Lung (tissue), 16 donors: Measurements from ENCODE around the gene ZNF827. TPM values are rescaled to one million over a fixed set of nuclear protein-coding genes. Genes with fewer than 3 reads are reported as not detected.

ENCODE experiments used
- ATAC-seq: fragments of 200-7000 bp; cut with Tn5 transposase; one replicate; pipeline ENCODE4 v1.9.1; 2020; ENCODE audit warnings: moderate number of reproducible peaks; ENCODE audit not compliant: insufficient read depth, low FRiP score
- DNase-seq, 3 donors: peaks; one replicate each; pipeline ENCODE4 v3.0.0-alpha.2; 2013 to 2017
- H3K27ac ChIP-seq, 2 donors: one replicate each; pipeline ENCODE4 v1.5.1; 2013; ENCODE audit warnings: mild to moderate bottlenecking in 2 of 2, moderate library complexity in 2 of 2, control low read depth in 1 of 2, inconsistent platforms in 1 of 2, low read depth in 1 of 2, low read length in 1 of 2
- H3K27me3 ChIP-seq, 3 donors: one replicate each; pipeline ENCODE4 v1.5.1; 2013; ENCODE audit warnings: low read length in 2 of 3; ENCODE audit not compliant: control insufficient read depth in 3 of 3, insufficient read depth in 3 of 3
- H3K36me3 ChIP-seq, 4 donors: one replicate each; pipeline ENCODE4 v1.5.1; 2013; ENCODE audit warnings: low read length in 4 of 4, mild to moderate bottlenecking in 1 of 4, moderate library complexity in 1 of 4; ENCODE audit not compliant: control insufficient read depth in 4 of 4, insufficient read depth in 4 of 4
- H3K4me1 ChIP-seq, 5 donors: one replicate each; pipeline ENCODE4 v1.5.1; 2013; ENCODE audit warnings: low read length in 5 of 5, mild to moderate bottlenecking in 2 of 5, moderate library complexity in 1 of 5; ENCODE audit not compliant: control insufficient read depth in 5 of 5, insufficient read depth in 5 of 5
- H3K4me3 ChIP-seq: one replicate; pipeline ENCODE4 v1.5.1; 2013; ENCODE audit warnings: mild to moderate bottlenecking, control low read depth, moderate library complexity
- H3K9ac ChIP-seq, 2 donors: one replicate each; pipeline ENCODE4 v1.5.1; 2013; ENCODE audit warnings: low read length in 2 of 2, control low read depth in 1 of 2; ENCODE audit not compliant: insufficient read depth in 1 of 2
- H3K9me3 ChIP-seq, 4 donors: one replicate each; pipeline ENCODE4 v1.5.1; 2013; ENCODE audit warnings: low read length in 3 of 4, mild to moderate bottlenecking in 1 of 4, moderate library complexity in 1 of 4; ENCODE audit not compliant: control insufficient read depth in 4 of 4, insufficient read depth in 3 of 4
- WGBS, 2 donors: extraction: QIAGEN DNeasy Blood & Tissue Kit; methylation state at CpG; one replicate each; pipeline ENCODE4 v1.1.7; 2013; 5-methylcytosine and 5-hydroxymethylcytosine counted together
- long read RNA-seq, 5 donors: transcript quantifications; one replicate each; lab custom pipeline, GENCODE V29; 2026
- polyA plus RNA-seq, 2 donors: library from polyadenylated mRNA; stranded (reverse); fragments of 200-250 nt; gene quantifications; one replicate each; pipeline ENCODE4 v1.2.1, GENCODE V29; 2013
- total RNA-seq, 2 donors: library from RNA; depleted of rRNA in 1 of 2; stranded (reverse); fragments of >200 nt in 1 of 2; gene quantifications; one replicate each; pipeline ENCODE4 v1.2.1, GENCODE V29; 2014 to 2021
- TF ChIP-seq, protein P1 (sequence below): IDR thresholded peaks from 2 replicates; pipeline ENCODE4 v1.5.1; 2012; ENCODE audit warnings: mild to moderate bottlenecking; ENCODE audit errors: control extremely low read depth, extremely low read depth
- donor health status: control.
- donor health status: control.
- donor health status: Bipolar disorder and iron deficiency.
- donor health status: healthy.
- donor health status: DM: yes; HTN: yes; CAD: no.

ZNF827 gene, protein sequence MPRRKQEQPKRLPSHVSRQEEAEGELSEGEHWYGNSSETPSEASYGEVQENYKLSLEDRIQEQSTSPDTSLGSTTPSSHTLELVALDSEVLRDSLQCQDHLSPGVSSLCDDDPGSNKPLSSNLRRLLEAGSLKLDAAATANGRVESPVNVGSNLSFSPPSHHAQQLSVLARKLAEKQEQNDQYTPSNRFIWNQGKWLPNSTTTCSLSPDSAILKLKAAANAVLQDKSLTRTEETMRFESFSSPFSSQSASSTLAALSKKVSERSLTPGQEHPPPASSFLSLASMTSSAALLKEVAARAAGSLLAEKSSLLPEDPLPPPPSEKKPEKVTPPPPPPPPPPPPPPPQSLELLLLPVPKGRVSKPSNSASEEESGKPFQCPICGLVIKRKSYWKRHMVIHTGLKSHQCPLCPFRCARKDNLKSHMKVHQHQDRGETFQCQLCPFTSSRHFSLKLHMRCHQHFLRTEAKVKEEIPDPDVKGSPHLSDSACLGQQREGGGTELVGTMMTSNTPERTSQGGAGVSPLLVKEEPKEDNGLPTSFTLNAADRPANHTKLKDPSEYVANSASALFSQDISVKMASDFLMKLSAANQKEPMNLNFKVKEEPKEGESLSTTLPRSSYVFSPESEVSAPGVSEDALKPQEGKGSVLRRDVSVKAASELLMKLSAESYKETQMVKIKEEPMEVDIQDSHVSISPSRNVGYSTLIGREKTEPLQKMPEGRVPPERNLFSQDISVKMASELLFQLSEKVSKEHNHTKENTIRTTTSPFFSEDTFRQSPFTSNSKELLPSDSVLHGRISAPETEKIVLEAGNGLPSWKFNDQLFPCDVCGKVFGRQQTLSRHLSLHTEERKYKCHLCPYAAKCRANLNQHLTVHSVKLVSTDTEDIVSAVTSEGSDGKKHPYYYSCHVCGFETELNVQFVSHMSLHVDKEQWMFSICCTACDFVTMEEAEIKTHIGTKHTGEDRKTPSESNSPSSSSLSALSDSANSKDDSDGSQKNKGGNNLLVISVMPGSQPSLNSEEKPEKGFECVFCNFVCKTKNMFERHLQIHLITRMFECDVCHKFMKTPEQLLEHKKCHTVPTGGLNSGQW
- total RNA-seq (10 to 100 TPM; 12.6 to 27.4 TPM), polyA plus RNA-seq (1 to 10 TPM; 2.7 to 3.7 TPM)
- long read RNA-seq, donor 1, partial matches to known transcripts, result 8 of 10 reads
- long read RNA-seq, donor 1, other reads (novel, unspliced or antisense), result 0 of 10 reads
- long read RNA-seq, donor 2, partial matches to known transcripts, result 0 of 2 reads
- long read RNA-seq, donor 2, other reads (novel, unspliced or antisense), result 0 of 2 reads
- long read RNA-seq, donor 3, full-length matches to known transcripts, result 1 of 8 reads
- long read RNA-seq, donor 3, partial matches to known transcripts, result 7 of 8 reads
- long read RNA-seq, donor 3, other reads (novel, unspliced or antisense), result 0 of 8 reads
- long read RNA-seq, donor 4, partial matches to known transcripts, result 0 of 1 reads
- long read RNA-seq, donor 4, other reads (novel, unspliced or antisense), result 0 of 1 reads
- long read RNA-seq, donor 5, partial matches to known transcripts, result 15 of 15 reads
- long read RNA-seq, donor 5, other reads (novel, unspliced or antisense), result 0 of 15 reads

DNA sequence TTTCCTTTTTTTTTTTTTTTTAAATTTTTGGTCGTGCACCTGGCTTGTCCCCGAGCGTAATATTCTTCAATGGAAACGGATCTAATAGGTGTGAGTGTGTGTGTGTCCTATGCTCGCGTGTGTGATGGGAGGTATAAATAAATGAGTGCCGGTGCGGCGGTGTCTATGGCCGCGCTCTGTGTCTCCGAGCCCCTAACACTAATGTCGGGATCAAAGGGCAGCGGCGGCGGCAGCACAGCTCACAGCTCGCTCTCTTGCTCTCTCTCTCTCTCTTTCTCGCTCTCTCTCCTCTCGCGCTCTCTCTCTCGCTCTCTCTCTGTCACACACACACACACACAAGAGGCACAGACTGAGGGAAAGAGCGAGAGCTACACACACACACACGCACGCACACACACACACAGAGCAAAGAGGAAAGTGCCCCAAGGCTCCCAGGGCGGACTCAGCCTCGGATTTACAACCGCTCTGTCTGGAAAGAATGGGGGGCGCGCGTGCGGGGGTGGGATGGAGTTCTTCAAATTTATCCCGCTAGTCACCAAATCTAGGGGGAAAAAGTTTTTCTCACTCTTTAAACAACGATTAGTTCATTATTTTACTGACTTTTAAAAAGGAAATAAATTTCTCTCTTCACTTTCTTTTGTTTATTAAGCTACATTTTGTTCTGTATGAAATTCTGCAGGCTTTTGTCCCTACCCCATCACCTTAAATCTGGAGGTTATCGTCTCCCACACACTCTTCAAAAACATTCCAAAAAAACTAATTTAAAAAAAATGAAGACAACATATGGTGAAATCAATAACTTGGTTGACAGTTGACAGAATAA is at the start of gene ZNF827:
TSS of gene ZNF827 (minus strand) at position 206 of the 823 bp plus-strand sequence. CDS start 416 bp downstream, outside the sequence.
- no peaks in the 10 kb centered on the region for H3K27me3 ChIP-seq
- H3K27ac ChIP-seq, result peak within 1 kb of the TSS; percentile 90 to 95
- H3K9ac ChIP-seq, result peak within 1 kb of the TSS; percentile 50 to 97
- DNase-seq, result peak; percentile 86 to 87 (median 87)
- H3K36me3 ChIP-seq, result no peaks in the 10 kb centered on the region
- peak within 1 kb of the TSS; percentile 83 for H3K4me3 ChIP-seq
- WGBS, 2 donors, result 3% methylated on average over 30 to 34 of the region's 34 CpGs
- peaks cover 0 to 27% (median 6%) of the 10 kb centered on the region in 5 donors for H3K4me1 ChIP-seq
- H3K9me3 ChIP-seq, result no peaks in the 10 kb centered on the region
- TF ChIP-seq, protein P1, sequence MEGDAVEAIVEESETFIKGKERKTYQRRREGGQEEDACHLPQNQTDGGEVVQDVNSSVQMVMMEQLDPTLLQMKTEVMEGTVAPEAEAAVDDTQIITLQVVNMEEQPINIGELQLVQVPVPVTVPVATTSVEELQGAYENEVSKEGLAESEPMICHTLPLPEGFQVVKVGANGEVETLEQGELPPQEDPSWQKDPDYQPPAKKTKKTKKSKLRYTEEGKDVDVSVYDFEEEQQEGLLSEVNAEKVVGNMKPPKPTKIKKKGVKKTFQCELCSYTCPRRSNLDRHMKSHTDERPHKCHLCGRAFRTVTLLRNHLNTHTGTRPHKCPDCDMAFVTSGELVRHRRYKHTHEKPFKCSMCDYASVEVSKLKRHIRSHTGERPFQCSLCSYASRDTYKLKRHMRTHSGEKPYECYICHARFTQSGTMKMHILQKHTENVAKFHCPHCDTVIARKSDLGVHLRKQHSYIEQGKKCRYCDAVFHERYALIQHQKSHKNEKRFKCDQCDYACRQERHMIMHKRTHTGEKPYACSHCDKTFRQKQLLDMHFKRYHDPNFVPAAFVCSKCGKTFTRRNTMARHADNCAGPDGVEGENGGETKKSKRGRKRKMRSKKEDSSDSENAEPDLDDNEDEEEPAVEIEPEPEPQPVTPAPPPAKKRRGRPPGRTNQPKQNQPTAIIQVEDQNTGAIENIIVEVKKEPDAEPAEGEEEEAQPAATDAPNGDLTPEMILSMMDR, result no peak
- peak; percentile 20 for ATAC-seq

DNA sequence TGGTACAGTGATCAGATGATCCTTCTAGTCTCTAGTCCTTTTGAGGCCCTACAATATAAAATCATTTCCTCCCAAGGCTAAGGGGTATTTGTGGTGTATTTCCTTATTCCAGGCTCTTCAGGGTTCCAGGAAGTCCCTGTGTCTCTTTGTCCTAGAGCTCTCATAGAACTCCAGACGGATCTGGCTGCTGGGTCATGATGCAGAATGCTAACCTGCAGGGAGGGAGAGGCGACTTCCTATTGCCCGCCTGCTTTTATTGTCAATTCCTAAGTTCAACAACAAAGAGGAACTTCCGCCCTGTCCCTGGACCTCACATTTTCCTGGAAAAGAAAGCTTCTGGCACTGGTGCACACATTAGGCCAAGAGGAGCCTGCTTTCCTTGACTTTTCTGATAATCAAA is 45.9 kb upstream of the ZNF827 start:
- Histone ChIP-seq H3K27me3 (no peaks in the 10 kb centered on the region), H3K36me3 (no peaks in the 10 kb centered on the region), H3K4me1 (peaks cover 0 to under 1% (median 0%) of the 10 kb centered on the region in 5 donors), H3K9ac (no peak overlapping the region), H3K4me3 (no peak overlapping the region), H3K27ac (no peak overlapping the region), H3K9me3 (no peaks in the 10 kb centered on the region)
- DNase-seq (peak in 1 of 3 donors; percentile 1), ATAC-seq (no peak)
- 70 to 76% methylated on average over 4 of the region's 4 CpGs for WGBS, 2 donors
- TF ChIP-seq, protein P1, result no peak

DNA sequence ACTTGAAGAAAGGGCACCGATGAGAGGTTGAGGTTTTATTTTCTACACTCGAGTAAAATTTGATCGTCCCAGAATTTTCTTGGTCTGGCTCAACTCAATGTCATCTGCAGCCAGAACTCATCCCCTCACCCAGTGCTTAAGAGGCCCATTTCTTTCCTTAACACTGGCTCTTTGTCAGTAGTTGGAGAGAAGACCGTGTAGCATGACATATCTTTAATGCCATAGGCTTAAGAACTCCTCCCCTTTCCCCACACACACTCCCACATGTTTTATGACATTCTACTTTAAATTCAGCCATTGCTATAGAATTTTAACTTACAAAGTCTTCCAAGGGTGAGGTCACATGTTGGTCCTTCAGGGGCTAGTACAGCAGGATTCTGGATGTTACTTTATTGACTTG is 44.2 kb upstream of the ZNF827 start:
- Histone ChIP-seq H3K4me3 (no peak overlapping the region), H3K9me3 (no peaks in the 10 kb centered on the region), H3K27me3 (no peaks in the 10 kb centered on the region), H3K36me3 (no peaks in the 10 kb centered on the region), H3K27ac (no peak overlapping the region), H3K9ac (no peak overlapping the region), H3K4me1 (peaks cover 0 to 7% (median 0%) of the 10 kb centered on the region in 5 donors)
- DNase-seq, result no peak
- WGBS, 2 donors, result 86 to 94% methylated on average over 4 of the region's 4 CpGs
- no peak for ATAC-seq
- TF ChIP-seq, protein P1, result no peak
